CD14-positive monocyte (primary cell): ENCODE data around the gene VGLL3. TPM values are rescaled to one million over a fixed set of nuclear protein-coding genes. Genes with fewer than 3 reads are reported as not detected.

ENCODE experiments used
- DNase-seq, 3 donors: peaks; one replicate each; pipeline ENCODE4 v3.0.0-alpha.2; 2011 to 2022
- H2AFZ ChIP-seq: 2 replicates; pipeline ENCODE4 v1.6.0; 2012; ENCODE audit warnings: mild to moderate bottlenecking, low read depth, low read length, inconsistent platforms; ENCODE audit not compliant: insufficient read depth, poor library complexity, severe bottlenecking
- H3K27ac ChIP-seq, 2 donors: 1 replicate in 1 of 2; 2 replicates in 1 of 2; pipeline ENCODE4 v1.5.1; 2012 to 2013; ENCODE audit warnings: low read length in 2 of 2, control low read depth in 1 of 2, inconsistent platforms in 1 of 2, low read depth in 1 of 2, mild to moderate bottlenecking in 1 of 2
- H3K27me3 ChIP-seq, 2 donors: one replicate each; pipeline versions ENCODE4 v1.6.0 to v1.6.1; 2011 to 2013; ENCODE audit warnings: low read length in 2 of 2; ENCODE audit not compliant: control insufficient read depth in 2 of 2, insufficient read depth in 2 of 2
- H3K36me3 ChIP-seq, 2 donors: replicated peaks in 1 of 2; 1 replicate in 1 of 2; 2 replicates in 1 of 2; pipeline versions ENCODE4 v1.5.1 to v1.6.1; 2012 to 2013; ENCODE audit warnings: low read length in 2 of 2, control low read depth in 1 of 2, inconsistent platforms in 1 of 2, mild to moderate bottlenecking in 1 of 2; ENCODE audit not compliant: insufficient read depth in 2 of 2, control insufficient read depth in 1 of 2
- H3K4me1 ChIP-seq, 2 donors: 1 replicate in 1 of 2; 2 replicates in 1 of 2; pipeline versions ENCODE4 v1.5.1 to v1.6.1; 2012 to 2013; ENCODE audit warnings: low read length in 2 of 2, control low read depth in 1 of 2, inconsistent platforms in 1 of 2, mild to moderate bottlenecking in 1 of 2, moderate library complexity in 1 of 2; ENCODE audit not compliant: insufficient read depth in 2 of 2, control insufficient read depth in 1 of 2
- H3K4me2 ChIP-seq: replicated peaks from 2 replicates; pipeline ENCODE3; 2012; ENCODE audit warnings: low read length, moderate library complexity, mild to moderate bottlenecking; ENCODE audit not compliant: poor library complexity, severe bottlenecking; ENCODE audit errors: extremely low read depth
- H3K4me3 ChIP-seq, 3 experiments: fragments of 200-600 bp in 1 of 3; sonication (generic) in 1 of 3; replicated peaks in 1 of 3; 1 replicate in 2 of 3; 2 replicates in 1 of 3; pipeline ENCODE4 v1.5.1; 2011 to 2013; ENCODE audit warnings: low read length in 3 of 3, mild to moderate bottlenecking in 3 of 3, control low read depth in 2 of 3, low read depth in 2 of 3, inconsistent platforms in 1 of 3, moderate library complexity in 1 of 3
- H3K79me2 ChIP-seq: 2 replicates; pipeline ENCODE4 v1.6.0; 2012; ENCODE audit warnings: mild to moderate bottlenecking, control low read depth, inconsistent platforms, low read length, moderate library complexity; ENCODE audit not compliant: insufficient read depth
- H3K9ac ChIP-seq: 2 replicates; pipeline ENCODE4 v1.6.0; 2017; ENCODE audit warnings: low read length, mild to moderate bottlenecking; ENCODE audit not compliant: insufficient read depth, poor library complexity, severe bottlenecking
- H3K9me3 ChIP-seq, 2 donors: replicated peaks in 1 of 2; 1 replicate in 1 of 2; 2 replicates in 1 of 2; pipeline versions ENCODE4 v1.5.1 to v1.6.1; 2012 to 2013; ENCODE audit warnings: low read length in 2 of 2, control low read depth in 1 of 2; ENCODE audit not compliant: control insufficient read depth in 1 of 2, insufficient read depth in 1 of 2
- H4K20me1 ChIP-seq: 2 replicates; pipeline ENCODE4 v1.6.0; 2012; ENCODE audit warnings: mild to moderate bottlenecking, low read length, control low read depth, moderate library complexity; ENCODE audit not compliant: insufficient read depth
- H3K27ac Mint-ChIP-seq, 7 donors: one replicate each; pipeline ENCODE4 v1.8.0; 2020; ENCODE audit warnings: mild to moderate bottlenecking in 7 of 7, mixed read lengths in 7 of 7, moderate library complexity in 6 of 7, inconsistent platforms in 2 of 7
- H3K27me3 Mint-ChIP-seq, 3 donors: one replicate each; pipeline ENCODE4 v1.8.0; 2021 to 2022; ENCODE audit warnings: low read depth in 3 of 3, mild to moderate bottlenecking in 3 of 3, mixed read lengths in 3 of 3, moderate library complexity in 3 of 3, inconsistent platforms in 1 of 3
- H3K36me3 Mint-ChIP-seq, 2 donors: one replicate each; pipeline ENCODE4 v1.8.0; 2020; ENCODE audit warnings: mixed read lengths in 2 of 2, inconsistent platforms in 1 of 2, mild to moderate bottlenecking in 1 of 2
- H3K4me1 Mint-ChIP-seq: one replicate; pipeline ENCODE4 v1.8.0; 2020; ENCODE audit warnings: mild to moderate bottlenecking, mixed read lengths
- H3K4me3 Mint-ChIP-seq, 2 donors: one replicate each; pipeline ENCODE4 v1.8.0; 2020; ENCODE audit warnings: mild to moderate bottlenecking in 2 of 2, mixed read lengths in 2 of 2, moderate library complexity in 1 of 2
- H3K9me3 Mint-ChIP-seq, 7 donors: one replicate each; pipeline ENCODE4 v1.8.0; 2020 to 2022; ENCODE audit warnings: mixed read lengths in 7 of 7, mild to moderate bottlenecking in 6 of 7, moderate library complexity in 6 of 7, inconsistent platforms in 2 of 7
- CTCF ChIP-seq: fragments of 200-600 bp; IDR thresholded peaks from one replicate; pipeline ENCODE4 v1.8.0; 2022; ENCODE audit warnings: antibody characterized with exemption, mild to moderate bottlenecking
- WGBS: methylation state at CpG from one replicate; pipeline ENCODE4 v1.1.5; 2013; ENCODE audit warnings: missing lambda C conversion rate; ENCODE audit not compliant: insufficient coverage; 5-methylcytosine and 5-hydroxymethylcytosine counted together
- intact Hi-C, 2 donors: fragments of 100-400 bp; cut with micrococcal nuclease; formaldehyde crosslinking; loops; one replicate each; pipeline versions ENCODE4 v1.15.0 to v1.15.1; 2023
- polyA plus RNA-seq, 3 donors: library from polyadenylated mRNA; depleted of rRNA in 1 of 3; unstranded in 2 of 3; stranded (reverse) in 1 of 3; fragments of 300-500 nt in 2 of 3; fragments of >200 nt in 1 of 3; fragmentation: Illumina TruSeq in 2 of 3; gene quantifications; 1 replicate in 2 of 3; 2 replicates in 1 of 3; pipeline ENCODE4 v1.2.3, GENCODE V29; 2012 to 2021

VGLL3 gene
- polyA plus RNA-seq, 3 donors = not detected

GRCh38 chr3:86958534-86958933 is 32.4 kb downstream of the VGLL3 start:
- Mint-ChIP-seq H3K27me3 (peaks cover 0 to 6% (median 0%) of the 10 kb centered on the region in 3 donors), H3K36me3 (no peaks in the 10 kb centered on the region), H3K4me1 (no peaks in the 10 kb centered on the region), H3K9me3 (peaks cover 0 to 3% (median 0%) of the 10 kb centered on the region in 7 donors), H3K4me3 (no peak overlapping the region), H3K27ac (no peak overlapping the region)
- Histone ChIP-seq H3K9ac (no peak overlapping the region), H3K4me1 (no peaks in the 10 kb centered on the region), H2AFZ (no peak overlapping the region), H3K4me3 (no peak overlapping the region), H3K36me3 (no peaks in the 10 kb centered on the region), H3K4me2 (no peak overlapping the region), H3K9me3 (no peaks in the 10 kb centered on the region), H3K79me2 (no peaks in the 10 kb centered on the region), H4K20me1 (no peaks in the 10 kb centered on the region), H3K27me3 (no peaks in the 10 kb centered on the region), H3K27ac (no peak overlapping the region)
- no peak for TF ChIP-seq CTCF
- DNase-seq = no peak
- intact Hi-C loops = no loop called here
- WGBS = no CpG with 5 or more reads among the region's 1 CpG

GRCh38 chr3:86954747-86955146 is 36.2 kb downstream of the VGLL3 start:
- no CpG with 5 or more reads among the region's 2 CpGs for WGBS
- H2AFZ ChIP-seq = no peak overlapping the region
- Mint-ChIP-seq H3K4me3 (no peak overlapping the region), H3K27ac (no peak overlapping the region), H3K27me3 (peaks cover 1 to 6% (median 2%) of the 10 kb centered on the region in 3 donors), H3K9me3 (no peaks in the 10 kb centered on the region), H3K36me3 (no peaks in the 10 kb centered on the region), H3K4me1 (no peaks in the 10 kb centered on the region)
- no peak overlapping the region for H3K4me3 ChIP-seq
- H3K4me1 ChIP-seq = no peaks in the 10 kb centered on the region
- no peaks in the 10 kb centered on the region for H3K36me3 ChIP-seq
- intact Hi-C loops = no loop called here
- H3K9ac ChIP-seq = no peak overlapping the region
- no peaks in the 10 kb centered on the region for H4K20me1 ChIP-seq
- H3K9me3 ChIP-seq = no peaks in the 10 kb centered on the region
- no peaks in the 10 kb centered on the region for H3K27me3 ChIP-seq
- no peak overlapping the region for H3K27ac ChIP-seq
- DNase-seq = no peak
- no peak overlapping the region for H3K4me2 ChIP-seq
- TF ChIP-seq CTCF = no peak
- no peaks in the 10 kb centered on the region for H3K79me2 ChIP-seq
